ENCODE results near the gene TTLL6.
A peak's percentile ranks its signal among the peaks of the same experiment; 100 is the strongest.

The TTLL6 gene

GRCh38 chr17:48733632-48734328 is 83.2 kb downstream of the TTLL6 start:
- no peaks in the 10 kb centered on the region for H3K79me1 ChIP-seq (ENCODE audit: low read depth, low read length)
- no peak overlapping the region for H3K4me2 ChIP-seq (ENCODE audit: insufficient read depth, low read length, poor library complexity, severe bottlenecking)
- H3K9ac ChIP-seq (ENCODE audit: low read depth, low read length, poor library complexity), result no peak overlapping the region
- H3K18ac ChIP-seq (ENCODE audit: low read length), result no peak overlapping the region
- no peak overlapping the region for H3K4ac ChIP-seq (ENCODE audit: low read length)
- H2BK5ac ChIP-seq (ENCODE audit: low read length), result no peak overlapping the region
- H3K9me3 ChIP-seq (replicated peaks in 1 of 2; ENCODE audit: control insufficient read depth in 2 of 2, insufficient read depth in 1 of 2, low read depth in 1 of 2, low read length in 2 of 2), result peaks cover 0 to 3% of the 10 kb centered on the region in 2 donors
- H3K14ac ChIP-seq (ENCODE audit: low read length), result no peak overlapping the region
- peak overlapping the region; percentile 59 for H2AFZ ChIP-seq (ENCODE audit: low read length)
- peaks cover 45 to 98% (median 94%) of the 10 kb centered on the region in 3 experiments for H3K27me3 ChIP-seq (ENCODE audit: control insufficient read depth in 3 of 3, insufficient read depth in 3 of 3, low read depth in 1 of 3, low read length in 3 of 3)
- H2BK120ac ChIP-seq (ENCODE audit: low read depth, low read length), result no peak overlapping the region
- no peaks in the 10 kb centered on the region for H3K36me3 ChIP-seq (replicated peaks in 1 of 2; ENCODE audit: control insufficient read depth in 2 of 2, insufficient read depth in 2 of 2, low read length in 2 of 2)
- H3K4me3 ChIP-seq (ENCODE audit: low read length in 2 of 2), result no peak overlapping the region
- H2BK12ac ChIP-seq (ENCODE audit: low read length), result no peak overlapping the region
- no peak overlapping the region for H2BK15ac ChIP-seq (ENCODE audit: low read length)
- H3K4me1 ChIP-seq (ENCODE audit: control insufficient read depth in 2 of 2, insufficient read depth in 1 of 2, low read depth in 1 of 2, low read length in 2 of 2), result no peaks in the 10 kb centered on the region
- H2AK5ac ChIP-seq (ENCODE audit: low read depth, low read length), result no peak overlapping the region
- no peak overlapping the region for H3K23ac ChIP-seq (ENCODE audit: low read depth, low read length, poor library complexity)
- no peak overlapping the region for H4K8ac ChIP-seq (ENCODE audit: low read depth, low read length)
- 78% methylated on average over 1 of the region's 22 CpGs; no CpG with 5 or more reads in 1 of the 2 donors for WGBS, 2 donors (ENCODE audit: extremely low coverage in 2 of 2, insufficient read length in 2 of 2, insufficient replicate concordance in 1 of 2)
- no peak for DNase-seq (ENCODE audit: low spot score)
- no peak overlapping the region for H3K27ac ChIP-seq (replicated peaks; ENCODE audit: low read length)
- H4K91ac ChIP-seq (ENCODE audit: low read depth, low read length, poor library complexity), result no peak overlapping the region

- H3K23ac ChIP-seq (ENCODE audit: low read depth, low read length, poor library complexity), result no peak overlapping the region
Observed at GRCh38 chr17:48732688-48733629, 84.1 kb downstream of the TTLL6 start.

GRCh38 chr17:48731355-48731754 is 85.7 kb downstream of the TTLL6 start:
- Histone ChIP-seq H3K4me2 (ENCODE audit: insufficient read depth, low read length, poor library complexity, severe bottlenecking) (no peak overlapping the region), H3K9ac (ENCODE audit: low read depth, low read length, poor library complexity) (no peak overlapping the region), H2BK15ac (ENCODE audit: low read length) (no peak overlapping the region), H3K14ac (ENCODE audit: low read length) (no peak overlapping the region), H3K4ac (ENCODE audit: low read length) (no peak overlapping the region), H4K8ac (ENCODE audit: low read depth, low read length) (no peak overlapping the region), H3K27ac (replicated peaks; ENCODE audit: low read length) (no peak overlapping the region), H3K27me3 (ENCODE audit: control insufficient read depth in 3 of 3, insufficient read depth in 3 of 3, low read depth in 1 of 3, low read length in 3 of 3) (peaks cover 54 to 99% (median 96%) of the 10 kb centered on the region in 3 experiments), H2AK5ac (ENCODE audit: low read depth, low read length) (no peak overlapping the region), H3K9me3 (replicated peaks in 1 of 2; ENCODE audit: control insufficient read depth in 2 of 2, insufficient read depth in 1 of 2, low read depth in 1 of 2, low read length in 2 of 2) (peaks cover 0 to 7% of the 10 kb centered on the region in 2 donors), H3K23ac (ENCODE audit: low read depth, low read length, poor library complexity) (no peak overlapping the region), H4K91ac (ENCODE audit: low read depth, low read length, poor library complexity) (no peak overlapping the region), H3K4me1 (ENCODE audit: control insufficient read depth in 2 of 2, insufficient read depth in 1 of 2, low read depth in 1 of 2, low read length in 2 of 2) (no peaks in the 10 kb centered on the region), H3K36me3 (replicated peaks in 1 of 2; ENCODE audit: control insufficient read depth in 2 of 2, insufficient read depth in 2 of 2, low read length in 2 of 2) (no peaks in the 10 kb centered on the region), H2BK120ac (ENCODE audit: low read depth, low read length) (no peak overlapping the region), H3K79me1 (ENCODE audit: low read depth, low read length) (no peaks in the 10 kb centered on the region), H2BK5ac (ENCODE audit: low read length) (no peak overlapping the region), H2BK12ac (ENCODE audit: low read length) (no peak overlapping the region), H2AFZ (ENCODE audit: low read length) (no peak overlapping the region), H3K18ac (ENCODE audit: low read length) (no peak overlapping the region), H3K4me3 (ENCODE audit: low read length in 2 of 2) (no peak overlapping the region)
- no peak for DNase-seq (ENCODE audit: low spot score)

More at GRCh38 chr17:48732688-48733629, 84.1 kb downstream of the TTLL6 start:
- Histone ChIP-seq H3K27me3 (ENCODE audit: control insufficient read depth in 3 of 3, insufficient read depth in 3 of 3, low read depth in 1 of 3, low read length in 3 of 3) (peaks cover 44 to 98% (median 94%) of the 10 kb centered on the region in 3 experiments), H3K14ac (ENCODE audit: low read length) (no peak overlapping the region), H2BK5ac (ENCODE audit: low read length) (no peak overlapping the region), H4K91ac (ENCODE audit: low read depth, low read length, poor library complexity) (no peak overlapping the region), H3K4me1 (ENCODE audit: control insufficient read depth in 2 of 2, insufficient read depth in 1 of 2, low read depth in 1 of 2, low read length in 2 of 2) (no peaks in the 10 kb centered on the region), H3K27ac (replicated peaks; ENCODE audit: low read length) (no peak overlapping the region), H4K8ac (ENCODE audit: low read depth, low read length) (no peak overlapping the region), H3K18ac (ENCODE audit: low read length) (peak overlapping the region; percentile 8), H3K36me3 (replicated peaks in 1 of 2; ENCODE audit: control insufficient read depth in 2 of 2, insufficient read depth in 2 of 2, low read length in 2 of 2) (no peaks in the 10 kb centered on the region), H3K9ac (ENCODE audit: low read depth, low read length, poor library complexity) (no peak overlapping the region), H2BK120ac (ENCODE audit: low read depth, low read length) (no peak overlapping the region), H2AFZ (ENCODE audit: low read length) (peak overlapping the region; percentile 59), H3K9me3 (replicated peaks in 1 of 2; ENCODE audit: control insufficient read depth in 2 of 2, insufficient read depth in 1 of 2, low read depth in 1 of 2, low read length in 2 of 2) (peaks cover 0 to 2% of the 10 kb centered on the region in 2 donors), H2AK5ac (ENCODE audit: low read depth, low read length) (no peak overlapping the region), H3K4ac (ENCODE audit: low read length) (no peak overlapping the region), H3K4me2 (ENCODE audit: insufficient read depth, low read length, poor library complexity, severe bottlenecking) (no peak overlapping the region), H3K79me1 (ENCODE audit: low read depth, low read length) (no peaks in the 10 kb centered on the region), H3K4me3 (ENCODE audit: low read length in 2 of 2) (no peak overlapping the region), H2BK12ac (ENCODE audit: low read length) (no peak overlapping the region), H2BK15ac (ENCODE audit: low read length) (no peak overlapping the region)
- no CpG with 5 or more reads among the region's 50 CpGs for WGBS, 2 donors (ENCODE audit: extremely low coverage in 2 of 2, insufficient read length in 2 of 2, insufficient replicate concordance in 1 of 2)
- DNase-seq (ENCODE audit: low spot score), result no peak

GRCh38 chr17:48730240-48730550 is 86.8 kb downstream of the TTLL6 start:
- no peak for DNase-seq (ENCODE audit: low spot score)
- WGBS, 2 donors (ENCODE audit: extremely low coverage in 2 of 2, insufficient read length in 2 of 2, insufficient replicate concordance in 1 of 2), result no CpG with 5 or more reads among the region's 3 CpGs

More at GRCh38 chr17:48730240-48730550, 86.8 kb downstream of the TTLL6 start:
- Histone ChIP-seq H3K23ac (ENCODE audit: low read depth, low read length, poor library complexity) (no peak overlapping the region), H2AK5ac (ENCODE audit: low read depth, low read length) (no peak overlapping the region), H2BK5ac (ENCODE audit: low read length) (no peak overlapping the region), H3K4me1 (ENCODE audit: control insufficient read depth in 2 of 2, insufficient read depth in 1 of 2, low read depth in 1 of 2, low read length in 2 of 2) (no peaks in the 10 kb centered on the region), H4K91ac (ENCODE audit: low read depth, low read length, poor library complexity) (no peak overlapping the region), H3K18ac (ENCODE audit: low read length) (no peak overlapping the region), H3K4me2 (ENCODE audit: insufficient read depth, low read length, poor library complexity, severe bottlenecking) (no peak overlapping the region), H3K27ac (replicated peaks; ENCODE audit: low read length) (no peak overlapping the region), H3K36me3 (replicated peaks in 1 of 2; ENCODE audit: control insufficient read depth in 2 of 2, insufficient read depth in 2 of 2, low read length in 2 of 2) (no peaks in the 10 kb centered on the region), H3K79me1 (ENCODE audit: low read depth, low read length) (no peaks in the 10 kb centered on the region), H2BK120ac (ENCODE audit: low read depth, low read length) (no peak overlapping the region), H3K14ac (ENCODE audit: low read length) (no peak overlapping the region), H3K9ac (ENCODE audit: low read depth, low read length, poor library complexity) (no peak overlapping the region), H2BK12ac (ENCODE audit: low read length) (no peak overlapping the region), H2BK15ac (ENCODE audit: low read length) (no peak overlapping the region), H3K9me3 (replicated peaks in 1 of 2; ENCODE audit: control insufficient read depth in 2 of 2, insufficient read depth in 1 of 2, low read depth in 1 of 2, low read length in 2 of 2) (peaks cover 0 to 7% of the 10 kb centered on the region in 2 donors), H4K8ac (ENCODE audit: low read depth, low read length) (no peak overlapping the region), H3K27me3 (ENCODE audit: control insufficient read depth in 3 of 3, insufficient read depth in 3 of 3, low read depth in 1 of 3, low read length in 3 of 3) (peaks cover 60 to 99% (median 96%) of the 10 kb centered on the region in 3 experiments), H3K4me3 (ENCODE audit: low read length in 2 of 2) (no peak overlapping the region), H2AFZ (ENCODE audit: low read length) (no peak overlapping the region), H3K4ac (ENCODE audit: low read length) (no peak overlapping the region)
